ENCODE results near the gene NRL. TPM values are rescaled to one million over a fixed set of nuclear protein-coding genes. Genes with fewer than 3 reads are reported as not detected.
A peak's percentile ranks its signal among the peaks of the same experiment; 100 is the strongest.
"Not testable (repeated sequence)": the region's sequence is repeated elsewhere in the genome, so short reads cannot be mapped to it uniquely, and the experiment has no call there.

The NRL gene
- polyA plus RNA-seq, 3 donors: 1.1 to 1.5 (median 1.3) TPM

GRCh38 chr14:24108336-24108874 is 6.3 kb downstream of the NRL start:
- Histone ChIP-seq H3K79me2 (ENCODE audit: insufficient read depth, low read length) (no peaks in the 10 kb centered on the region), H3K9ac (ENCODE audit: insufficient read depth, low read length, poor library complexity, severe bottlenecking) (no peak overlapping the region), H3K27ac (ENCODE audit: low read depth in 1 of 2, low read length in 2 of 2) (peak overlapping the region in 1 of 2 donors; percentile 54), H4K20me1 (ENCODE audit: insufficient read depth, low read length) (no peaks in the 10 kb centered on the region), H3K4me1 (ENCODE audit: control insufficient read depth in 1 of 2, insufficient read depth in 2 of 2, low read length in 2 of 2) (peaks cover 7 to 12% of the 10 kb centered on the region in 2 donors), H3K27me3 (ENCODE audit: control insufficient read depth in 2 of 2, insufficient read depth in 2 of 2, low read length in 2 of 2) (no peaks in the 10 kb centered on the region), H3K4me2 (replicated peaks; ENCODE audit: extremely low read depth, low read length, poor library complexity, severe bottlenecking) (no peak overlapping the region), H2AFZ (ENCODE audit: insufficient read depth, low read depth, low read length, poor library complexity, severe bottlenecking) (peak overlapping the region; percentile 67), H3K9me3 (replicated peaks in 1 of 2; ENCODE audit: control insufficient read depth in 1 of 2, insufficient read depth in 1 of 2, low read length in 2 of 2) (no peaks in the 10 kb centered on the region), H3K36me3 (replicated peaks in 1 of 2; ENCODE audit: control insufficient read depth in 1 of 2, insufficient read depth in 2 of 2, low read length in 2 of 2) (peaks cover 8 to 19% of the 10 kb centered on the region in 2 donors), H3K4me3 (replicated peaks in 1 of 3; ENCODE audit: low read depth in 2 of 3, low read length in 3 of 3) (no peak overlapping the region)
- Mint-ChIP-seq H3K27me3 (ENCODE audit: low read depth in 3 of 3) (peaks cover 0 to 1% (median 0%) of the 10 kb centered on the region in 3 donors), H3K27ac (peak overlapping the region in 6 of 7 donors; percentile 47 to 87 (median 76)), H3K9me3 (peaks cover 0 to 4% (median 1%) of the 10 kb centered on the region in 7 donors), H3K36me3 (peaks cover 17 to 19% of the 10 kb centered on the region in 2 donors), H3K4me1 (peaks cover 12% of the 10 kb centered on the region), H3K4me3 (peak overlapping the region in 1 of 2 donors; percentile 68)
- TF ChIP-seq CTCF (IDR thresholded peaks at IDR 0.05): no peak
- 100% methylated on average over 1 of the region's 5 CpGs for WGBS (ENCODE audit: insufficient coverage)
- intact Hi-C loops (cut with micrococcal nuclease): loop anchor here (2.0 to 10.0 kb wide), 4 partner anchors 14 to 124 kb away; partner anchors contain the start of genes DHRS4L2 (in 1 of the 2) and PCK2 (in 1 of the 2)
- no peak for DNase-seq

- Mint-ChIP-seq H3K27ac (no peak overlapping the region), H3K36me3 (peaks cover 30 to 32% of the 10 kb centered on the region in 2 donors), H3K4me1 (peaks cover 12% of the 10 kb centered on the region), H3K4me3 (no peak overlapping the region), H3K27me3 (ENCODE audit: low read depth in 3 of 3) (peaks cover 0 to 1% (median 0%) of the 10 kb centered on the region in 3 donors), H3K9me3 (peaks cover 0 to 7% (median 2%) of the 10 kb centered on the region in 7 donors)
- Histone ChIP-seq H3K9me3 (replicated peaks in 1 of 2; ENCODE audit: control insufficient read depth in 1 of 2, insufficient read depth in 1 of 2, low read length in 2 of 2) (no peaks in the 10 kb centered on the region), H3K4me3 (replicated peaks in 1 of 3; ENCODE audit: low read depth in 2 of 3, low read length in 3 of 3) (no peak overlapping the region), H3K27me3 (ENCODE audit: control insufficient read depth in 2 of 2, insufficient read depth in 2 of 2, low read length in 2 of 2) (no peaks in the 10 kb centered on the region), H3K9ac (ENCODE audit: insufficient read depth, low read length, poor library complexity, severe bottlenecking) (no peak overlapping the region), H3K4me2 (replicated peaks; ENCODE audit: extremely low read depth, low read length, poor library complexity, severe bottlenecking) (no peak overlapping the region), H3K4me1 (ENCODE audit: control insufficient read depth in 1 of 2, insufficient read depth in 2 of 2, low read length in 2 of 2) (peaks cover 5 to 8% of the 10 kb centered on the region in 2 donors), H2AFZ (ENCODE audit: insufficient read depth, low read depth, low read length, poor library complexity, severe bottlenecking) (no peak overlapping the region), H3K27ac (ENCODE audit: low read depth in 1 of 2, low read length in 2 of 2) (no peak overlapping the region), H3K36me3 (replicated peaks in 1 of 2; ENCODE audit: control insufficient read depth in 1 of 2, insufficient read depth in 2 of 2, low read length in 2 of 2) (peaks cover 19 to 34% of the 10 kb centered on the region in 2 donors), H4K20me1 (ENCODE audit: insufficient read depth, low read length) (no peaks in the 10 kb centered on the region), H3K79me2 (ENCODE audit: insufficient read depth, low read length) (no peaks in the 10 kb centered on the region)
- intact Hi-C loops (cut with micrococcal nuclease): loop anchor here (5.0 to 10.0 kb wide), 3 partner anchors 49 to 122 kb away; partner anchors contain the start of gene DHRS4L2 (in 1 of the 2)
- DNase-seq: no peak
- TF ChIP-seq CTCF (IDR thresholded peaks at IDR 0.05): no peak
- no CpG with 5 or more reads among the region's 4 CpGs for whole genome bisulfite sequencing (ENCODE audit: insufficient coverage)
Observed at GRCh38 chr14:24106672-24107271, 8.0 kb downstream of the NRL start.

DNA sequence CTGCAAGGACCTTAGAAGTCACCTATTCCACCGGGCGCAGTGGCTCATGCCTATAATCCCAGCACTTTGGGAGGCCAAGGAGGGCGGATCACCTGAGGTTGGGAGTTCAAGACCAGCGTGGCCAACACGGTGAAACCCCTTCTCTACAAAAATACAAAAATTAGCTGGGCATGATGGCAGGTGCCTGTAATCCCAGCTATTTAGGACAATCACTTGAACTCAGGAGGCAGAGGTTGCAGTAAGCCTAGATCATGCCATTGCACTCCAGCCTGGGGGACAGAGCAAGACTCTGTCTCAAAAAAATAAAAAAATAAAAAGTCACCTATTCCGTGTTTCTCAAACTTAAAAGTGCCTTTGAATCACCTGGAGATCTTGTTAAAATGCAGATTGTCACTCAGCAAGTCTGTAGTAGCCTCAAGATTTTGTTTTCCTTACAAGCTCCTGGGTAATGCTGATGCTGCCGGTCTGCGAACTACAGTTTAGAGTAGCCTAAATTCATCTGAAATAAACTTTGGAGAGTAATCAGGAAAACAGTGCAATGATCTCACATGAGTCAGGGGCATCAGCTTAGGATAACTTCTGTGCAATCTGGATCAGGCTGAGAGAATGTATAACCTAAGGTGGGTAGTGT is 9.0 kb downstream of the NRL start:
- not testable (repeated sequence) for H3K4me3 Mint-ChIP-seq; H3K4me3 ChIP-seq (replicated peaks in 1 of 3; ENCODE audit: low read depth in 2 of 3, low read length in 3 of 3); H3K27me3 ChIP-seq (ENCODE audit: control insufficient read depth in 2 of 2, insufficient read depth in 2 of 2, low read length in 2 of 2); H3K9me3 Mint-ChIP-seq; H3K9me3 ChIP-seq (replicated peaks in 1 of 2; ENCODE audit: control insufficient read depth in 1 of 2, insufficient read depth in 1 of 2, low read length in 2 of 2); H4K20me1 ChIP-seq (ENCODE audit: insufficient read depth, low read length); H2AFZ ChIP-seq (ENCODE audit: insufficient read depth, low read depth, low read length, poor library complexity, severe bottlenecking); H3K27me3 Mint-ChIP-seq (ENCODE audit: low read depth in 3 of 3); DNase-seq; H3K79me2 ChIP-seq (ENCODE audit: insufficient read depth, low read length); H3K9ac ChIP-seq (ENCODE audit: insufficient read depth, low read length, poor library complexity, severe bottlenecking); H3K4me2 ChIP-seq (replicated peaks; ENCODE audit: extremely low read depth, low read length, poor library complexity, severe bottlenecking); H3K4me1 ChIP-seq (ENCODE audit: control insufficient read depth in 1 of 2, insufficient read depth in 2 of 2, low read length in 2 of 2)
- H3K27ac Mint-ChIP-seq: peak overlapping the region in 2 of 7 donors; percentile 18 to 60
- Histone ChIP-seq H3K36me3 (replicated peaks in 1 of 2; ENCODE audit: control insufficient read depth in 1 of 2, insufficient read depth in 2 of 2, low read length in 2 of 2) (peaks cover 26 to 44% of the 10 kb centered on the region in 2 donors), H3K27ac (ENCODE audit: low read depth in 1 of 2, low read length in 2 of 2) (peak overlapping the region in 1 of 2 donors; percentile 6)
- peaks cover 13% of the 10 kb centered on the region for H3K4me1 Mint-ChIP-seq
- whole genome bisulfite sequencing (ENCODE audit: insufficient coverage): 93% methylated on average over 3 of the region's 8 CpGs
- peaks cover 38 to 42% of the 10 kb centered on the region in 2 donors for H3K36me3 Mint-ChIP-seq
- intact Hi-C loops (cut with micrococcal nuclease): loop anchor here (5.0 to 10.0 kb wide), 3 partner anchors 48 to 121 kb away; partner anchors contain the start of gene DHRS4L2 (in 1 of the 2)

All from CD14-positive monocyte (primary cell).